Fibroblast of pulmonary artery (primary cell): ENCODE results near the gene TRMT10B.

Experiments
- DNase-seq: peaks from one replicate; pipeline ENCODE4 v3.0.0-alpha.2; 2010; ENCODE audit warnings: low read depth
- H3K4me3 ChIP-seq: replicated peaks from 2 replicates; pipeline ENCODE4 v1.5.1; 2011; ENCODE audit warnings: low read depth, mild to moderate bottlenecking, control low read depth, low read length, moderate library complexity
- CTCF ChIP-seq: IDR thresholded peaks from 2 replicates; pipeline ENCODE4 v1.5.1; 2011; ENCODE audit warnings: mild to moderate bottlenecking, control low read depth, low read length, inconsistent platforms; ENCODE audit errors: missing control alignments

Gene TRMT10B

DNA sequence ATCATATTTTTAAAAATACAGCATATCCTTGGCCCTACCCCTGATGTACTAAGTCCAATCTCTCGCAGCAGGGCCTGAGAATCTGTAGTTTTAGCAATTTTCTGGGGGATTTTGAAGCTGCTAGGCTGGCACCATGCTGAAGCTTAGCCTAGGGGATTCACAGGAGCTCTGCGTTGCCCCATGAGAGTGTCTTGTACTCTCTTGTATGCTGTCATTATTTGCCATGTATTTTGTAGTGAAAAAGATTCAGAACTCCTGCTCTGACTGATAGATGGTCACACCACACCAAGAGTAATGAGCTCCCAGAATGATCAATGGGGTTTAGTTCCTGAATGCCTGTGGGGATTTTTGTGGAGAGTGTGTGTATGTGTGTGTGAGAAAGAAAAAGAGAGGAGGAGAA lies 20.7 kb upstream of the TRMT10B start:
- H3K4me3 ChIP-seq: no peak overlapping the region
- no peak for TF ChIP-seq CTCF
- DNase-seq: no peak

DNA sequence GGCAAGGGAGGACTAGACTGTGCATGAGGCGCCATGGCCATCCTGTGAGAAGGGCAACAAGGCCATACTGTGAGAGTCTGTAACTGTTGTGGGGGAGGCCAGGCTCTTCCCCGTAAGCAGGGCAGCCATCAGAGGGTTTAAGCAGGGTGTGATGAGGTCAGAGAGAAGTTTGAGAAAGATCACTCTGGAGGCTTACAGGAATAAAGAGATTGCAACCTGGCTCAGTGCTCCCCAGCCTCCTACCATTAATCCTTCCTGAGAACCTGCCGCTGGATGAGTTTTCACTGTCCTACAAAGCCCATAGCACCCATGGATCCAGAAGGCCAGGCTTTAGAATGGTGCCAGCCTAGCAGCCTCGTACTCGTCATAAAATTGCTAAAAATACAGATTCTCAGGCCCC lies 14.4 kb upstream of the TRMT10B start:
- TF ChIP-seq CTCF: no peak
- no peak overlapping the region for H3K4me3 ChIP-seq
- no peak for DNase-seq

DNA sequence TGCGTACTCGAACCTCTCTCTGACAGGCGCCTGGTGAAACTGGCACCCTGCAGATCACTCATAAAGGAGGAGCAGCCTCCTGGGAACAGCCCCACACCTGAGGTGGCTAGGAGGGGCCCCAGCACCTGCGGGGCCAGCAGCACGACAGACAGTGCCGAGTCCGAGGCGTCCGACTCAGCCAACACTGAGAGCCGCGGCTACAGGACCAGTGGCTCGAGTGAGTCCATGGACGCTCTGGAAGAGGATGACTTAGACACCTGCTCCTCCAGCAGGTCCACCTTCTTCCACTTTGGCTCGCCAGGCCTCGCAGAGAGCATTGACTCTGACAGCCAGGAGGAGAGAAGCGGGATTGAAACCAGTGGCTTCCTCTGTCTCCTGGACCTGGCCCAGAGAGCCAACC lies 13.5 kb upstream of the TRMT10B start:
- no peak for TF ChIP-seq CTCF
- no peak for DNase-seq

DNA sequence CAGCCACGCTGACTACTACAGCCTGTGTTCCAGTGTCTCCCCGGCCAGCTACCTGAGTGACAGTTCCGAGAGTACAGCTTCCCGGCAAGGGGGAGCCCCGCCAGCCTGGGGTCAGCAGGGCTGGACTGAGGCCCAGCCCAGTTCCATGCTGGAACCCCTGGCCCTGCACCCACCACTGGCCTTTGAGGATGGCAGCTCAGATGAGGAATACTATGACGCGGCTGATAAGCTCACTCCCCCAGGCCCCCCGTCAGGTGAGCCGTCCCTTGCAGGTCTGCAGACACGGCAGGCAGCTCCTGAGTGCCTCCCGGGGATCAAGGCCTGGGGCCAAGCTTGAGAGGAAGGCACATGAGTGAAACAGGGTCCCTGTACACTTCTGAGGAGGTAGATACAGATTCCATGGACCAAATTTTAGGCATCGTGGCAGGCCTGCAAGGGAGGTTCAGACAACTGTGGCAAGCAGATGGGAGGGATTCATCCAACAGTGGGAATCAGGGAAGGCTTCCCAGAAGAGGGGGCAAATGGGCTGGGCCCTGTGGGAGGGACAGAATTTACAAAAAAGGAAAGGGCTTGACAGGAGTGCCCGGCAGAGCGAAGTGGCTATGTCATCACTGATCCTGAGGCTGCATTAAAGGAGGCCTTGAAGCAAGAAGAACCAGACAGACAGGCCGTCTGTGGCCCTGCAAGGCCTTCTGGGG lies 12.8 kb upstream of the TRMT10B start:
- H3K4me3 ChIP-seq: no peak overlapping the region
- no peak for TF ChIP-seq CTCF
- no peak for DNase-seq

More for the DNA sequence above, 13.5 kb upstream of the TRMT10B start:
- H3K4me3 ChIP-seq: no peak overlapping the region

- no peak for DNase-seq
- H3K4me3 ChIP-seq: no peak overlapping the region
- no peak for TF ChIP-seq CTCF
Observed at GRCh38 chr9:37745970-37746369, 7.6 kb upstream of the TRMT10B start.

GRCh38 chr9:37746448-37747270 lies 6.9 kb upstream of the TRMT10B start:
- no peak for DNase-seq
- TF ChIP-seq CTCF: no peak
- H3K4me3 ChIP-seq: no peak overlapping the region
